WTC11 (cell line): ENCODE results near the gene ZKSCAN3. TPM values are rescaled to one million over a fixed set of nuclear protein-coding genes. Genes with fewer than 3 reads are reported as not detected.

ENCODE experiments used
- ATAC-seq: fragments of 200-7000 bp; cut with Tn5 transposase; 2 replicates; pipeline ENCODE4 v1.10.0; 2021; ENCODE audit warnings: mild to moderate bottlenecking, moderate library complexity
- CTCF ChIA-PET: fragments of 300-600 bp; sonication (Branson Sonifier 250); formaldehyde crosslinking; loops from one replicate; lab custom pipeline; 2021; ENCODE audit warnings: antibody characterized with exemption; lab: Charles Lee
- POLR2A ChIA-PET: fragments of 350-600 bp; sonication (Branson Sonifier 250); formaldehyde crosslinking; loops from one replicate; lab custom pipeline; 2021; ENCODE audit warnings: antibody characterized with exemption; lab: Charles Lee
- DNase-seq: peaks from one replicate; pipeline ENCODE4 v3.0.0; 2021; ENCODE audit warnings: low spot score
- H3K27ac Mint-ChIP-seq: 2 replicates; pipeline ENCODE4 v1.8.0; 2021; ENCODE audit warnings: mixed read lengths
- H3K27me3 Mint-ChIP-seq: 2 replicates; pipeline ENCODE4 v1.8.0; 2021; ENCODE audit warnings: low read depth, mild to moderate bottlenecking, moderate library complexity, mixed read lengths
- H3K36me3 Mint-ChIP-seq: 2 replicates; pipeline ENCODE4 v1.8.0; 2021; ENCODE audit warnings: mixed read lengths
- H3K4me1 Mint-ChIP-seq: 2 replicates; pipeline ENCODE4 v1.8.0; 2022; ENCODE audit warnings: mixed read lengths
- H3K4me3 Mint-ChIP-seq: 2 replicates; pipeline ENCODE4 v1.8.0; 2021; ENCODE audit warnings: mild to moderate bottlenecking, moderate library complexity, mixed read lengths
- H3K9me3 Mint-ChIP-seq: 2 replicates; pipeline ENCODE4 v1.8.0; 2021; ENCODE audit warnings: mixed read lengths
- ATF1 ChIP-seq: sonication (generic); formaldehyde crosslinking; IDR thresholded peaks from 2 replicates; pipeline ENCODE4 v1.8.1; 2023; ENCODE audit warnings: mild to moderate bottlenecking, moderate library complexity, missing genetic modification reagents
- ATF2 ChIP-seq: sonication (generic); formaldehyde crosslinking; IDR thresholded peaks from 2 replicates; pipeline ENCODE4 v1.8.1; 2022; ENCODE audit warnings: low read depth, missing genetic modification reagents, borderline replicate concordance
- CBFB ChIP-seq: sonication (generic); formaldehyde crosslinking; IDR thresholded peaks from 2 replicates; pipeline ENCODE4 v1.8.1; 2022; ENCODE audit warnings: mild to moderate bottlenecking, low read depth, missing genetic modification reagents
- E2F4 ChIP-seq: sonication (generic); formaldehyde crosslinking; IDR thresholded peaks from 2 replicates; pipeline ENCODE4 v1.8.1; 2022; ENCODE audit warnings: low read depth, mild to moderate bottlenecking, moderate library complexity, missing genetic modification reagents, borderline replicate concordance
- ELF4 ChIP-seq: sonication (generic); formaldehyde crosslinking; IDR thresholded peaks from 2 replicates; pipeline ENCODE4 v1.8.1; 2022; ENCODE audit warnings: low read depth, mild to moderate bottlenecking, moderate library complexity, missing genetic modification reagents
- EMX1 ChIP-seq: fragments of 250-450 bp; sonication (Bioruptor Pico); IDR thresholded peaks from 2 replicates; pipeline ENCODE4 v1.8.0; 2021; ENCODE audit warnings: mild to moderate bottlenecking
- FOXJ3 ChIP-seq: sonication (generic); formaldehyde crosslinking; IDR thresholded peaks from 2 replicates; pipeline ENCODE4 v1.9.0; 2021; ENCODE audit warnings: missing genetic modification reagents, mild to moderate bottlenecking, borderline replicate concordance
- FOXP1 ChIP-seq: sonication (generic); formaldehyde crosslinking; IDR thresholded peaks from 2 replicates; pipeline ENCODE4 v1.8.0; 2022; ENCODE audit warnings: missing genetic modification reagents, mild to moderate bottlenecking, moderate library complexity, borderline replicate concordance
- FOXP4 ChIP-seq: sonication (generic); formaldehyde crosslinking; IDR thresholded peaks from 2 replicates; pipeline ENCODE4 v1.8.0; 2022; ENCODE audit warnings: mild to moderate bottlenecking, missing genetic modification reagents
- IRF1 ChIP-seq: sonication (generic); formaldehyde crosslinking; IDR thresholded peaks from 2 replicates; pipeline ENCODE4 v1.8.0; 2023; ENCODE audit warnings: missing genetic modification reagents
- PRDM15 ChIP-seq: sonication (generic); formaldehyde crosslinking; IDR thresholded peaks from 2 replicates; pipeline ENCODE4 v1.8.0; 2022; ENCODE audit warnings: missing genetic modification reagents
- RELA ChIP-seq: sonication (generic); formaldehyde crosslinking; IDR thresholded peaks from 2 replicates; pipeline ENCODE4 v1.8.1; 2022; ENCODE audit warnings: missing genetic modification reagents, mild to moderate bottlenecking, borderline replicate concordance
- RORB ChIP-seq: fragments of 250-450 bp; sonication (Bioruptor Pico); IDR thresholded peaks from 2 replicates; pipeline ENCODE4 v1.9.0; 2021; ENCODE audit warnings: mild to moderate bottlenecking
- SMAD3 ChIP-seq: sonication (generic); formaldehyde crosslinking; IDR thresholded peaks from 2 replicates; pipeline ENCODE4 v1.8.0; 2022; ENCODE audit warnings: missing genetic modification reagents, mild to moderate bottlenecking, borderline replicate concordance
- SP1 ChIP-seq: sonication (generic); formaldehyde crosslinking; conservative IDR thresholded peaks from 2 replicates; pipeline ENCODE4 v1.8.1; 2022; ENCODE audit warnings: missing genetic modification reagents
- TEAD1 ChIP-seq: sonication (generic); formaldehyde crosslinking; IDR thresholded peaks from 2 replicates; pipeline ENCODE4 v1.8.0; 2022; ENCODE audit warnings: mild to moderate bottlenecking, missing genetic modification reagents
- ZNF121 ChIP-seq: sonication (generic); formaldehyde crosslinking; IDR thresholded peaks from 2 replicates; pipeline ENCODE4 v1.8.0; 2023; ENCODE audit warnings: missing genetic modification reagents
- ZNF219 ChIP-seq: sonication (generic); formaldehyde crosslinking; IDR thresholded peaks from 2 replicates; pipeline ENCODE4 v1.8.0; 2023; ENCODE audit warnings: missing genetic modification reagents, mild to moderate bottlenecking, borderline replicate concordance
- ZNF416 ChIP-seq: fragments of 250-450 bp; sonication (Bioruptor Pico); IDR thresholded peaks from 2 replicates; pipeline ENCODE4 v1.9.0; 2021; ENCODE audit warnings: mild to moderate bottlenecking, inconsistent platforms
- ZNF671 ChIP-seq: fragments of 250-450 bp; sonication (Bioruptor Pico); IDR thresholded peaks from 2 replicates; pipeline ENCODE4 v1.8.0; 2021; ENCODE audit warnings: mild to moderate bottlenecking
- total RNA-seq: library from RNA; stranded (reverse); gene quantifications from 3 replicates; pipeline ENCODE4 v1.2.3, GENCODE V29; 2021
- TF ChIP-seq, protein P1 (sequence below): sonication (generic); formaldehyde crosslinking; IDR thresholded peaks from 2 replicates; pipeline ENCODE4 v1.8.0; 2022; ENCODE audit warnings: mild to moderate bottlenecking, missing genetic modification reagents
- TF ChIP-seq, protein P2 (sequence below): fragments of 250-450 bp; sonication (Bioruptor Pico); IDR thresholded peaks from 2 replicates; pipeline ENCODE4 v1.8.0; 2021; ENCODE audit warnings: mild to moderate bottlenecking

ZKSCAN3 gene
- total RNA-seq, 1 experiment from 2014 or later: 5.4 TPM

DNA sequence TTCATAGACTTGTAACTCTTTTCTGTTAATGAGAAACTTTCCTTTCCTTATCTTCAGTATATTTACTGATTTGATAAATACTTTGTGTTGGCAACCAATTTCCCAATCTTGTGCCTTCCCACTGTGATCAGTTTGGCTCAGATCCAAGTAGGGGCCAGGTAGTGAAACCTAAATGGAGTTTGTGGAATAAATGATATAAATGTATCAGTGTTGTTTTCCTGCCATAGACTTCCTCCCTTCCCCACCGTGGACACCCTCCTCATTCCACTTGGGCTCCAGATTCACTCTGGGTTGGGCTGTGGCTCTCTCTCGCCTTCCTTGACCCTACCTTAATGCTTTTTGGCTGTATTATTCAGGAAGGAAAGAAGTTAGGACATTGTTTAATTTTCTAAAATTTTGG lies 1.3 kb downstream of the ZKSCAN3 start (continued):
- no peak for TF ChIP-seq PRDM15 (CRISPR knock-in tag)
- TF ChIP-seq SP1 (CRISPR knock-in tag): no peak
- TF ChIP-seq, protein P1, sequence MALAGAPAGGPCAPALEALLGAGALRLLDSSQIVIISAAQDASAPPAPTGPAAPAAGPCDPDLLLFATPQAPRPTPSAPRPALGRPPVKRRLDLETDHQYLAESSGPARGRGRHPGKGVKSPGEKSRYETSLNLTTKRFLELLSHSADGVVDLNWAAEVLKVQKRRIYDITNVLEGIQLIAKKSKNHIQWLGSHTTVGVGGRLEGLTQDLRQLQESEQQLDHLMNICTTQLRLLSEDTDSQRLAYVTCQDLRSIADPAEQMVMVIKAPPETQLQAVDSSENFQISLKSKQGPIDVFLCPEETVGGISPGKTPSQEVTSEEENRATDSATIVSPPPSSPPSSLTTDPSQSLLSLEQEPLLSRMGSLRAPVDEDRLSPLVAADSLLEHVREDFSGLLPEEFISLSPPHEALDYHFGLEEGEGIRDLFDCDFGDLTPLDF: no peak
- TF ChIP-seq FOXJ3 (CRISPR knock-in tag): no peak
- TF ChIP-seq ELF4 (CRISPR knock-in tag): no peak
- no peak for TF ChIP-seq ZNF121 (CRISPR knock-in tag)
- no peak for TF ChIP-seq IRF1 (CRISPR knock-in tag)
- no peak for TF ChIP-seq ATF2 (CRISPR knock-in tag)
- no peak for TF ChIP-seq EMX1 (CRISPR knock-in tag)
- TF ChIP-seq SMAD3 (CRISPR knock-in tag): no peak
- TF ChIP-seq RORB: no peak
- no peak for TF ChIP-seq RELA

GRCh38 chr6:28351493-28351925 lies 1.8 kb downstream of the ZKSCAN3 start:
- DNase-seq (no peak), ATAC-seq (no peak)
- ChIA-PET POLR2A (no interaction called here), CTCF (no interaction called here)
- Mint-ChIP-seq H3K9me3 (peaks cover 4% of the 10 kb centered on the region; the same call in 1 of the 2 replicates), H3K36me3 (peaks cover 8% of the 10 kb centered on the region), H3K27ac (no peak overlapping the region; the same call in 1 of the 2 replicates), H3K27me3 (peaks cover 5% of the 10 kb centered on the region), H3K4me1 (peaks cover 26% of the 10 kb centered on the region), H3K4me3 (peak overlapping the region; percentile 98)
- TF ChIP-seq IRF1 (CRISPR knock-in tag): no peak
- no peak for TF ChIP-seq CBFB (CRISPR knock-in tag)
- TF ChIP-seq, protein P1: no peak
- no peak for TF ChIP-seq ZNF416
- TF ChIP-seq FOXP1 (CRISPR knock-in tag): no peak
- TF ChIP-seq, protein P2, sequence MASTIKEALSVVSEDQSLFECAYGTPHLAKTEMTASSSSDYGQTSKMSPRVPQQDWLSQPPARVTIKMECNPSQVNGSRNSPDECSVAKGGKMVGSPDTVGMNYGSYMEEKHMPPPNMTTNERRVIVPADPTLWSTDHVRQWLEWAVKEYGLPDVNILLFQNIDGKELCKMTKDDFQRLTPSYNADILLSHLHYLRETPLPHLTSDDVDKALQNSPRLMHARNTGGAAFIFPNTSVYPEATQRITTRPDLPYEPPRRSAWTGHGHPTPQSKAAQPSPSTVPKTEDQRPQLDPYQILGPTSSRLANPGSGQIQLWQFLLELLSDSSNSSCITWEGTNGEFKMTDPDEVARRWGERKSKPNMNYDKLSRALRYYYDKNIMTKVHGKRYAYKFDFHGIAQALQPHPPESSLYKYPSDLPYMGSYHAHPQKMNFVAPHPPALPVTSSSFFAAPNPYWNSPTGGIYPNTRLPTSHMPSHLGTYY (CRISPR knock-in tag): no peak
- no peak for TF ChIP-seq ATF1 (CRISPR knock-in tag)
- TF ChIP-seq ZNF219 (CRISPR knock-in tag): no peak
- TF ChIP-seq FOXP4: no peak
- TF ChIP-seq E2F4 (CRISPR knock-in tag): no peak
- TF ChIP-seq TEAD1 (CRISPR knock-in tag): no peak
- no peak for TF ChIP-seq ZNF671 (CRISPR knock-in tag)
